Stimulated activated CD4-positive, alpha-beta T cell treated with anti-CD3 and anti-CD28 coated beads, Interleukin-2, amount 100 ng/mL, for 24 hours (primary cell): Measurements from ENCODE around the gene SLC19A1.

Experiments
- DNase-seq, 2 donors: peaks; one replicate each; pipeline ENCODE4 v3.0.0-alpha.2; 2020

Gene SLC19A1

GRCh38 chr21:45542242-45542666 is at the start of gene SLC19A1:
TSS of gene SLC19A1 (minus strand) at chr21:45542440. CDS start at chr21:45537959, 4,481 bp downstream.
- DNase-seq, result peak; percentile 77 to 85

- DNase-seq, result no peak
Observed at GRCh38 chr21:45591619-45592207, 49.5 kb upstream of the SLC19A1 start.

- peak; percentile 67 to 68 for DNase-seq
Observed at GRCh38 chr21:45590726-45591618, 48.7 kb upstream of the SLC19A1 start.

- DNase-seq, result peak; percentile 76 to 81
Observed at GRCh38 chr21:45590246-45590725, 48.0 kb upstream of the SLC19A1 start.

DNA sequence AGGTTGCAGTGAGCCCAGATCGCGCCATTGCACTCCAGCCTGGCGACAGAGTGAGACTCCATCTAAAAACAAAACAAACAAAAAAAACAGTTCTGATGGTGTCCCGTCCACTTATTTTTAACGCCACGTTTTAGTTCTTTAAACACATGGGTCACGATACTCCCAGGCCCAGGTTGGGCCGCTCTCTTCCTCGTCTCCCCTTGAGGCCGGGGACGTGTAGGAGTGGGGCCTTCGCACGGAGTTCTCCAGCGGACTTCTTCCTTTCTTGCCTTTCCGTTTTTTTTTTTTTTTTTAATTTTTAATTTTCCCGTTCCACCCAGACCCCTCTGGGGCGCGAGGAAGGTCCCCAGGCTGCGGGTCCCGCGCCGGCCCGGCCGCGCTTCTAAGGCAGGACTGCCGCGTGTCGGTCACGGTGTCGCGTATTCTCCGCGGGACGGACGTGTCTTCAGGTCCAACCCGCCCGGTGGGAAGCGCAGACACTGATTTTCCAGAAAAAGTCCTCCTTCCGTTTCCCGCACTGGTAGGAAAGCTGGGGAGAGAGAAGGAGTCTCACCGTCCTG is 47.5 kb upstream of the SLC19A1 start:
- DNase-seq, result no peak

DNA sequence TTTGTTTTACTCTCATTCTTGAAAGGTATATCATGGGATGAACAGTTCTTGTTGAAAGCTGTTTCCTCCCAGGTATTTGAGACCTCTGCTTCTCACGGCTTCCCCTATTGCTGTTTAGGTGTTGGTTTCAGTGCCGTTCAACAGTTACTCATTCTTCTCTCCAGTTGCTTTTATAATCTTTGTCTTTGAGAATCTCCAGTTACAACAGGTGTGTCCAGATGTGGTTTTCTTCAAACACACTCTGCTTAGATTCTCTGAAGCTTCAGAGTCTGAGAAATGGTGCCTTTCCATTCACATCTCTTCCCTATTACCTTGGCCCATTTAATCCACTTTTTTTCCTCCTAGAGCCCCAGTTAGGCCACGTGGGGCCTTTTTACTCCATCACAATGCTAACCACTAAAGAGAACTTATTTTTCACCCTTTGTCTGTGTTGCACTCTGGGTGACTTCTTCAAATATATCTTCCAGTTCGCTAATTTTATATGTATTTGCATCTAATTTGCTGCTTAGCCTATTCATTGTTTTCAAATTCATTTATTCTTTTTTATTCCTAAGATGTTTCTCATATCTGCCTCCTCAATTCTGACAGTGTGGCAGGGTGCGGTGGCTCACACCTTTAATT is 46.7 kb upstream of the SLC19A1 start:
- no peak for DNase-seq

DNA sequence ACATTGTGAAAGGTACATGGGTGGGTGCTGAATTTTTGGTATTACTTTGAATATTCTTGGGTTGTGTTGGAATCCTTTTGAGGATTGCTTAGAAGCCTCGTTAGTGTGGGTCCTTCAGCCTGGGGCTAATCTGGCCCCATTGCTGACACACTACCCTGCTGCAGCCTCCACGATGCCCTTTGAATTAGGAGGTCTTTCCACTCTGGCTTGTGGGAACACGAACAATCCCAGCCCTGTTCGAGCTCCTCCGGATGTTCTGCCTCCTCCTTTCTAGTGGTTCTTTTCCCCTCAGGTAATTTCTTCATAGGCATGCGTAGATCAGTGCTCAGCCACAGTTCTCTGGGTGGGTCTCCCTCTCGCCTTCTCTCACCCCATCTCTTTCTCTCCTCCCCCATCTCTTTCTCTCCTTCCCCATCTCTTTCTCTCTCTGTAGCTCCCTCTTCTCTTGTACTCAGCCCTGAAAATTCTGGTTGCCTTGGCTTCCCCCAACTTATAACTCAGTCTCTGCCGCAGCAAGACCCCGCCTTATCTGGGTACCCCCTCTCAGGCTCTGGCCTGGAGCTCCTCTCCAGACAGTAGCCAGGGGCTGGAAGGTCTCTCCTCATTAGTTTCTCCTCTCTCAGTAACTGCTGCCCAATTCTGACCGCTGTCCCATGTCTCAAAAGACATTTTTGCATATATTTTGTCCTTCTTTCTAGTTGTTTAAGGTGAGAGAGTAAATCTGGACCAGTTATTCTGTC is 46.0 kb upstream of the SLC19A1 start:
- DNase-seq, result no peak

DNA sequence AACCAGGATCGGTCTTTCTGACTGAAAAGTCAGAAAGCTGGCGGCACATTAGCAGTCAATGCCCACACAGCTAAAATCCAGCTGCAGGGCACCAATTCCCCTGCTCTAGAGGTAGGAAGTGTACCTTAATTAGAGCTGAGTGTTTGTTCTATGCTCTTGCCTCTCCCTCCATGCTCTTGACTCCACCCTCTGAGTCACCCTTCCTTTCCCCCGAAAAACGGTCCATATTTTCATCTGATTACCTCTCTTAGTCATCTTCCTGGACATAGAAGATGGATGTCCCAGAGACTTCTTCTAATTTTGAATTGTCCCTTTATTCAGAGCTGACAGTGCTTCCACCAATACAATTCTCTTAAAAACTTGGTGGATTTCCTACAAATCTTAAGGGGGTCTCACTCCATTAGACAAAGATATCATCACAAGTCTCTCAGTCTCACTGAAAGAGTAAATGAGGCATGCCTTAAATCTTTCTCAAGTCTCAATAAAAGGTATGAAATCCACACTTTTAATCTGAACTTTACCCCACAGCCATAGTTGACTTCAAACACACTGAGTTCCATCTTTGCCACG is 44.1 kb upstream of the SLC19A1 start:
- DNase-seq, result no peak

DNA sequence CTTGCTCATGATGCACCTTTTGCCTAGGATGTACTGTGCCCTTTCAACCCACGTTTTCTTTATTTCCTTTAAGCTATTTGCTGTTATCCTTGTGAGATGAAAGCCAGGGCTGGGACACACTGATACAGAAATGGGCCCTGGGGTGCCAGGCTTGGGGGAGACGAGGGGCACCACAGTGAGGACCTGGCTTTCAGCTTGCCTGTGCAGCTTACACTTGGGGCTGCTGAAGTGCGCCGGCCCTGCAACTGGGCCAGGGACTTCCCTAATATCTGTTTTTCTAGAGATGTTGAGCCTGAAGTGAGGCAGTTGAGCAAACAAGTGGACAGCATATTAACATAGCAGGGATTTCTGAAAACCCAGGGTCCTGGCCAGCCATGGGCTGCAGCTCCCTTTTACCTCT is 42.5 kb upstream of the SLC19A1 start:
- no peak for DNase-seq

DNA sequence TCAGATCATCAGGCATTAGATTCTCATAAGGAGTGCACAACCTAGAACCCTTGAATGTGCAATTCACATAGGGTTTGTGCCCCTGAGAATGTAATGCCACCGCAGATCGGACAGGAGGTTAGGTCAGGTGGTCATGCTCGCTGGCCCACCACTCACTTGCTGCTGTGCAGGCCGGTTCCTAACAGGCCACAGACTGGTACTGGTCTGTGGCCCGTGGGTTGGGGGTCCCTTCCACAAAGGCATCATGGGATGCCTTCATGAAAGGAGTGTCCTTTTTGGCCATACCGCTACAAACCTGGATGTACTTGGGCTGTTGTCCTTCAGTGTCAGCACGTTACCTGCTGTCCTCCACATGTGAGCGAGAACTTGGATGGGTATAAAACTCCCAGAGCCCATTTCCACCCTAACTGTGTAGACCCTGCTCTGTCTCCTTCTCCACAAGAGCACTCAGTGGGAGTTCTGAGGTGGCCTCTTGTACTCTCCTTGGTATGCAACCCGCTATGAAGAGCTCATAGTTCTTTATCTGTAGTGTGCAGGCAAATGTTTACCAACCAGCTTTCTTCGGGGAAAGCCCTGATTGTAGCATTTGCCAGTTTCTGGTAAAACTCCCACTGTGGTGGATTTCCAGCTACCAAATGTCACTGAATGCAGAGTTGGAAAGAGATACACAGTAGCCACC is 41.7 kb upstream of the SLC19A1 start:
- no peak for DNase-seq

DNA sequence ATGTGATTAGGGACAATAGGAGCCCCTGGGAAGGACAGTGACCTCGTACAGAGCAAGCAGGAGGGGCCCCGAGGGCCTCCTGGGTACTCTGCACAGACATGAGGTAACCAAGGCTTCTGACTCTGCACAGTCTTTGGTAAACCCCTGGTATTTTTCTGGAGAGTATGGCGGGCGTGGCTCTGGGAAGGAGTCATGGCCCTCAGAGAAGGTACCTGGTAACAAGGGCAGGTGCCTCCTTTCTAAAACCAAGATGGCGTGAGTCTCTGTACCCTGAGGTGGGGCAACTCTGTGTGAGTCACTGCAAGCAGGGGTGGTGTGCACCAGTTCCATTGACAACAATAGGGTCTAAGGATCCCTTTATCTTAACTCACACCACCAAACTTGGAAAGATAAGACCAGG is 39.9 kb upstream of the SLC19A1 start:
- no peak for DNase-seq

- DNase-seq, result no peak
Observed at GRCh38 chr21:45581322-45581712, 39.1 kb upstream of the SLC19A1 start.

DNA sequence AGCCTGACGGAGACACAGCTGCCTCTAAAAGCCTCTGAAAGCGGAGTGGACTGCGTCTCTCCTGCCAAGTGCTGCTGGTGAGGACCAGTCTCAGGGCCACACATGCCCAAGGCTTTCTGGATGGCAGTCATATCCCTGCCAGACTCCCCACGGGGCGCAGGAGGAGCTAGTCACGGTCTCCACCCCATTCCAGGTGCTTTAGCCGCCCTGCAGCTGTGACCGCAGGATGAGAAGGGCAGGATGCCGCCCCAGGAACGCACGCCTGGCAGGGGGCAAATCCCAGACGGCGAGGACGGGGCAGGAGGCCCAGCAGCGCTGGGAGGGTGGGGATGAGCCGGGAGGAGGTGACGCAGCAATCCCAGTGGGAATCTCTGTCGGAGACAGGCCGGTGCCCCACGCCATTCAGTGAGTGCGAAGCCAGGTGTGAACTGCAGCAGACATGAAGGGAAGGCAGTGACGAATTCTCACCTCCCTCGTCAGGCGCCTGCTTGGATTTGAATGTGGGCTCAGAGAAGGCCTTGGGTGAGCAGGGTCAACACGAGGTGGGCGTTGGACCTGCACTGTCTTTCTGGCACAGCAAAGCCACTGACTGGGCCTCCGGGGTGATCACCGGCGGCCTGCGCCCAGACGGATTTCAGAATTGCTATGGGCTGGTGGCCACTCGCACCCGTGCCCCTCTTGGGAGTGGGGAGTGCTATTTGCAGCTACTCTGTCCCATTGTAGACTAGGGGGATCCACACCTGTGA is 38.5 kb upstream of the SLC19A1 start:
- no peak for DNase-seq

GRCh38 chr21:45580181-45580575 is 37.9 kb upstream of the SLC19A1 start:
- no peak for DNase-seq

DNA sequence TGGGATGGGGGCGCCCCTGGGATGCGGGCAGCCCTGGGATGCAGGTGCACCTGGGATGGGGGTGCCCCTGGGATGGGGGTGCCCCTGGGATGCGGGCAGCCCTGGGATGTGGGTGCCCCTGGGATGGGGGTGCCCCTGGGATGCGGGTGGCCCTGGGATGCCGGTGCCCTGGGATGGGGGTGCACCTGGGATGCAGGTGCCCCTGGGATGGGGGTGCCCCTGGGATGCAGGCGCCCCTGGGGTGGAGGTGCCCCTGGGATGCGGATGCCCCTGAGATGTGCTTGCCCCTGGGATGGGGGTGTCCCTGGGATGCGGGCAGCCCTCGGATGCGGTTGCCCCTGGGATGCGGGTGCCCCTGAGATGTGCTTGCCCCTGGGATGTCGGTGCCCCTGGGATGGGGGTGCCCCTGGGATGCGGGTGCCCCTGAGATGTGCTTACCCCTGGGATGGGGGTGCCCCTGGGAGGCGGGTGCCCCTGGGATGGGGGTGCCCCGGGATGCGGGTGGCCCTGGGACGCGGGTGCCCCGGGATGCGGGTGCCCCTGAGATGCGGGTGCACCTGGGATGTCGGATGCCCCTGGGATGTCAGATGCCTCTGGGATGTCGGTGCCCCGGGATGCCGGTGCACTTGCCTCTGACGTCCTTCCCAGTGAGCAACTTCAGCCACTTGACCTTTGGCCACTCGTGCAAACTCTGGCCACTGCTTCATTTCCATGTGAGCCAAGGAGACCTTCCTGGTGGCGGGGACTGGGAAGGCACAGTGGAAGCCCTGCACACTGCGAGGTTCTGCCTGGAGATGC is 37.3 kb upstream of the SLC19A1 start:
- DNase-seq, result no peak

DNA sequence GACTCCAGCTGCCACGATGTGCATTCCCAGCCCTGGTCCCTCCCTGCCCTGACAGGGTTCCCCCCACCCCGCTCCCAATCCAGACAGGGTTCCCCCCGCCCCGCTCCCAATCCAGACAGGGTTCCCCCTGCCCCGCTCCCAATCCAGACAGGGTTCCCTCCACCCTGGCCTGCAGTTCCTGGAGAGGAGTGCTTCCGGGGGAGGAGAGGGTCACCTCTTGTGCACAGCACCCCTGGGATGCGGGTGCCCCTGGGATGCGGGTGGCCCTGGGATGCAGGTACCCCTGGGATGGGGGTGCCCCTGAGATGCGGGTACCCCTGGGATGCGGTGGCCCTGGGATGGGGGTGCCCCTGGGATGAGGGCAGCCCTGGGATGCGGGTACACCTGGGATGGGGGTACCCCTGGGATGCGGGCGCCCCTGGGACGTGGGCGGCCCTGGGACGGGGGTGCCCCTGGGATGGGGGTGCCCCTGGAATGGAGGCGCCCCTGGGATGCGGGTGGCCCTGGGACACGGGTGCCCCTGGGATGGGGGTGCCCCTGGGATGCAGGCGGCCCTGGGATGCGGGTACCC is 36.7 kb upstream of the SLC19A1 start:
- DNase-seq, result no peak

DNA sequence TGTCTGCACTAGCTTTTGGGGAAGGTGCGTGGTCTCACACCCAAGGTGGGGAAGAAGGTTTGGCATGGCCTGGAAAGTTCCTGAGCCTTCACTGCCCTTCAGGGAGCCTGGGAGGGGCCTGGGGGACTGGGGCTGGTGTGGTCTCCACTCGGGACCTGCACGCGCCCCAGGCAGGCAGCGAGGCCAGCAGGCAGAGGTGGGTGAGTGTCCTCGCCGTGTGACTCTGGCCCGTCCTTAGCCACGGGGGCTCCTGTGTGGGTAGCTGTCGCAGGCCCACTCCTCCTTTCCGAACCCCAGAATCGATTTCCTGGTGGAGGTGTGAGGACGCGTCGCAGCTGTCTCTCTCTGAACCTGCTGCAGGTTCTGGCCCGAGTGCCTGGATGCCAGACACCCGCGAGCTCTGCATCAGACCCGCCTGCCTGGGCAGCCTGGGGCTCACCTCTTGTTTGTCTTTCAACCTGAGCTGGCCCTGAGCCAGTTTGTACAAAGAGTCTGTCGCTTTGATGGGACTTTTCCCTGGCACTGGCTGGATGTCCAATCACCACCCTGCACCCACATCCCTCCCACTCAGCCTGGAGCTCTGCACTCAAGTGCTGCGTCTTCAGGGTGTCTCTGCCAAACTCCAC is 36.0 kb upstream of the SLC19A1 start:
- DNase-seq, result no peak

- no peak for DNase-seq
Observed at GRCh38 chr21:45577801-45578175, 35.5 kb upstream of the SLC19A1 start.
